WERI-Rb-1 (cell line): ENCODE data around the gene LUM.

Experiments
- DNase-seq: peaks from one replicate; pipeline ENCODE4 v3.0.0-alpha.2; 2020
- H3K27ac ChIP-seq: fragments of 250-450 bp; sonication (Bioruptor Pico); 2 replicates; pipeline ENCODE4 v1.5.1; 2020; ENCODE audit warnings: mild to moderate bottlenecking, moderate library complexity
- H3K27me3 ChIP-seq: fragments of 250-450 bp; sonication (Bioruptor Pico); 2 replicates; pipeline ENCODE4 v1.5.1; 2021; ENCODE audit warnings: mild to moderate bottlenecking, low read depth, moderate library complexity; ENCODE audit not compliant: insufficient read depth, severe bottlenecking
- H3K36me3 ChIP-seq: fragments of 250-450 bp; sonication (Bioruptor Pico); 2 replicates; pipeline ENCODE4 v1.5.1; 2020; ENCODE audit warnings: mild to moderate bottlenecking, moderate library complexity
- H3K4me3 ChIP-seq: 2 replicates; pipeline ENCODE4 v1.5.1; 2011; ENCODE audit warnings: low read depth, mild to moderate bottlenecking, control low read depth, low read length
- H3K9me3 ChIP-seq: fragments of 250-450 bp; sonication (Bioruptor Pico); 2 replicates; pipeline ENCODE4 v1.5.1; 2021; ENCODE audit warnings: mild to moderate bottlenecking, moderate library complexity; ENCODE audit not compliant: severe bottlenecking
- TF ChIP-seq, protein P1 (sequence below): IDR thresholded peaks from 2 replicates; pipeline ENCODE4 v1.5.1; 2011; ENCODE audit warnings: low read depth, mild to moderate bottlenecking, control low read depth, inconsistent platforms, low read length

Gene LUM

DNA sequence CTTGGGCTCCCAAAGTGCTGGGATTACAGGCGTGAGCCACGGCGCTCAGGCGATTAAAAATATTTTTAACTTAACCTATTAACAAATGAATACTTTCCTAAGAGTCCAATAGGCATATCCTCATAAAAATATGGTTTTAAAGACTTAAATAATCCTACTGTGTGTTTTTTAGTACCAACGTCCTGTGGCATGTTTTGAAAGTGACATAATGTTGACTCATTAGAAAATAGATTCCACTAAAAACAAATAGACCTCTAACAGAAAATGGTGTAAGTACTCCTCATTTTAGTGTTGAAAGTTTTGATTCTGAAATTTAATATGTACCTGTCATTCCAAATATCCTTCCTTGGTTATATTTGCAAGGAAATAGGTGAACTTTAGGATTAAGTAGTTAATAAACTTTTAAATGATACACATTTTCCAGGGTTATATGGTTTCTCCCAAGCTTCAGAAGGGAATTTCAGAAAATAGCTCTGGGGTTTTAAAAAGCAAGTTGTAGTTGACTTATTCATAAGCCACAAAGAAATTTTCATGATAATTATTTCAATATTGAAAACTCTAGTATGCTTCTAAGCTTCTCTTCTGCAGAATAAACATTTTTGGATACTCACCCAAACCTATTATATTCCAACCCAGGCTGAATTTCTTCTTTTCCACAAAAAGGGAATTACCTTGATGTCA is 12.1 kb upstream of the LUM start:
- no peaks in the 10 kb centered on the region for H3K27me3 ChIP-seq
- H3K4me3 ChIP-seq: no peak overlapping the region
- no peaks in the 10 kb centered on the region for H3K36me3 ChIP-seq
- no peak overlapping the region for H3K27ac ChIP-seq
- TF ChIP-seq, protein P1, sequence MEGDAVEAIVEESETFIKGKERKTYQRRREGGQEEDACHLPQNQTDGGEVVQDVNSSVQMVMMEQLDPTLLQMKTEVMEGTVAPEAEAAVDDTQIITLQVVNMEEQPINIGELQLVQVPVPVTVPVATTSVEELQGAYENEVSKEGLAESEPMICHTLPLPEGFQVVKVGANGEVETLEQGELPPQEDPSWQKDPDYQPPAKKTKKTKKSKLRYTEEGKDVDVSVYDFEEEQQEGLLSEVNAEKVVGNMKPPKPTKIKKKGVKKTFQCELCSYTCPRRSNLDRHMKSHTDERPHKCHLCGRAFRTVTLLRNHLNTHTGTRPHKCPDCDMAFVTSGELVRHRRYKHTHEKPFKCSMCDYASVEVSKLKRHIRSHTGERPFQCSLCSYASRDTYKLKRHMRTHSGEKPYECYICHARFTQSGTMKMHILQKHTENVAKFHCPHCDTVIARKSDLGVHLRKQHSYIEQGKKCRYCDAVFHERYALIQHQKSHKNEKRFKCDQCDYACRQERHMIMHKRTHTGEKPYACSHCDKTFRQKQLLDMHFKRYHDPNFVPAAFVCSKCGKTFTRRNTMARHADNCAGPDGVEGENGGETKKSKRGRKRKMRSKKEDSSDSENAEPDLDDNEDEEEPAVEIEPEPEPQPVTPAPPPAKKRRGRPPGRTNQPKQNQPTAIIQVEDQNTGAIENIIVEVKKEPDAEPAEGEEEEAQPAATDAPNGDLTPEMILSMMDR: no peak
- no peak for DNase-seq
- no peaks in the 10 kb centered on the region for H3K9me3 ChIP-seq

DNA sequence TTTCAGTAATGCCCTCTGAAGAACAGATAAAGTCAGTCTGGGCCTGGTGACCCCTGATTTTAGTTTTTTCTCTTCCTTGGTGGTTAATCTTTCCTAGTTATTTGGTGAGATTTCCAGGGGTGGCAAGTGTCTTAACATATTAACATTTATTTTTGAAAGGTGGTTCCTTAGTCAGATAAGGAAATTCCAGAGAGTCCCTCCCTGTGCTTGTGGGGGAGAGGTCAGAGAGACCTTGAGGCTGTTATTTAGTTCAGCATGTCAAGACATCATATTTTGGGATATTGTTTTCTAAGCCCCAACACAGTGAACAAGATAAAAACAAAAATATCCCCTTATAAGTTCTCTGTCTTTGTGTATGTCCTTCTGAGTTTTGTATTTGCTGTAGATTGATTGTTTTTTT is 9.5 kb upstream of the LUM start:
- TF ChIP-seq, protein P1: no peak
- H3K27me3 ChIP-seq: no peaks in the 10 kb centered on the region
- no peak overlapping the region for H3K4me3 ChIP-seq
- DNase-seq: no peak
- H3K27ac ChIP-seq: no peak overlapping the region
- no peaks in the 10 kb centered on the region for H3K9me3 ChIP-seq
- H3K36me3 ChIP-seq: no peaks in the 10 kb centered on the region

DNA sequence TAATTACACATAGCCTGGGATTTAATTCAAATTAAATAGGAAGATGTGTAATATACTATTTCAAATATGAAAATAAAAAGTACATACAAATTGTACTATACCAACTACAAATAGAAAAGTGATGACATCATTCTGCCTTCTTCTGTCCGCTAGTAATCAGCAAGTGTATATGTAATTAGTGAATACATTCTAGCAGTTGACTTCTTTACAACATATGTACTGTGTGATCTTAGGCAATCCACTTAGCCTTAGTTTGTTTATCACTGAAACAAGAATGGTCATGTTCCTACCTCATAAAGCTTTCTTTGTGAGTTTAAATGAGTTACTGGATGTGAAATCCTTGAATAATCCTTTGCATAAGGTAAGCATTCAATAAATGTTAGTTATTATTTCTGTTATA is 7.8 kb upstream of the LUM start:
- no peak for DNase-seq
- no peak overlapping the region for H3K4me3 ChIP-seq
- H3K27me3 ChIP-seq: no peaks in the 10 kb centered on the region
- TF ChIP-seq, protein P1: no peak
- no peaks in the 10 kb centered on the region for H3K9me3 ChIP-seq
- no peaks in the 10 kb centered on the region for H3K36me3 ChIP-seq
- no peak overlapping the region for H3K27ac ChIP-seq

DNA sequence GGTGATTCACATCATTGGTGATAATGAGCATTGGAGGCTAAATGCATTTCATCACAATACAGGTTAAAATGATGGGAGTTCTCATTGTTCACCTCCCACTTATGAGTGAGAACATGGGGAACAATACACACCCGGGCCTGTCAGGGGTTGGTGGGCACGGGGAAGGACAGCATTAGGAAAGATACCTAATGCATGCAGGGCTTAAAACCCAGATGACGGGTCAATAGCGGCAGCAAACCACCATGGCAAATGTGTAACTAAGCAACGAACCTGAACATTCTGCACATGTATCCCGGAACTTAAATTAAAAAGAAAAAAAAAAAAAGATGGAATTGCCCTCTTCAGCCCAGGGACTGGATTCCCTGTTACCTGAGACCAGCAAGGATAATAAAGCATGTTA is 2.3 kb upstream of the LUM start:
- TF ChIP-seq, protein P1: no peak
- no peaks in the 10 kb centered on the region for H3K9me3 ChIP-seq
- H3K27ac ChIP-seq: no peak overlapping the region
- H3K4me3 ChIP-seq: no peak overlapping the region
- no peaks in the 10 kb centered on the region for H3K27me3 ChIP-seq
- H3K36me3 ChIP-seq: no peaks in the 10 kb centered on the region
- DNase-seq: no peak

DNA sequence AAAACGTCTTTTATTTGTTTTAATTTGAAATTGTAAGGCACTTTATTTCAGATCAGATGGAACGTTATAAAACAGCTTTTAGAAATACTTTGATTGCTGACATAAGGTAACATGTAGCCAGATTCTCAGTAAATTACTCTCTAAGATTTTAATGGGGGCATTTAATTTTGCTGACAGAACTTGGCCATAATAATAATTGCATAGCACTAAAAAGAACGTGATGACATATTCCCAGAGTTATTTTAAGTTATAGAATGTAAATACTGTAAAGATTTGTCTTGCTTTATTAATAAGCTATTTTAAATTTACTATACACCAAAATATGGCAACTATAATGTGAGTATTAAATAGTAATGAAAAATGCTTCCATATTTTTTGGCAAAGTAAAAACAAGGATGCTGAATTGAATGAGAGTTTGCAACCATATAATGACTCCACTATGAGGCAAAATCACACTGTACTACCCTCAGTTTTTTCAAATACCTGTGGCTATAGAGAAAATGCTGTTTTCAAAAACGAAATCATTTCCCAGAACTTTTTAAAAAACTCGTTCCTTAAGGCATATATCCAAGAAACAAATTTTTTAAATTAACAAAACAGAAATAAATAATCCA is 876 bp downstream of the LUM start:
- TF ChIP-seq, protein P1: no peak
- Histone ChIP-seq H3K9me3 (no peaks in the 10 kb centered on the region), H3K27ac (no peak overlapping the region), H3K36me3 (no peaks in the 10 kb centered on the region), H3K27me3 (no peaks in the 10 kb centered on the region), H3K4me3 (no peak overlapping the region)
- DNase-seq: no peak
